Kidney epithelial cell (primary cell): ENCODE data around the gene VAMP2. TPM values are rescaled to one million over a fixed set of nuclear protein-coding genes. Genes with fewer than 3 reads are reported as not detected.

Experiments
- DNase-seq: peaks from one replicate; pipeline ENCODE4 v3.0.0-alpha.2; 2010; ENCODE audit warnings: low read depth
- H3K27me3 ChIP-seq: 2 replicates; pipeline ENCODE4 v1.6.0; 2011; ENCODE audit warnings: low read length; ENCODE audit not compliant: control insufficient read depth, insufficient read depth
- H3K36me3 ChIP-seq: 2 replicates; pipeline ENCODE4 v1.5.1; 2011; ENCODE audit warnings: low read length; ENCODE audit not compliant: control insufficient read depth, insufficient read depth
- H3K4me3 ChIP-seq: 2 replicates; pipeline ENCODE4 v1.5.1; 2011; ENCODE audit warnings: low read depth, mild to moderate bottlenecking, control low read depth, low read length
- CTCF ChIP-seq: IDR thresholded peaks from 2 replicates; pipeline ENCODE4 v1.5.1; 2011; ENCODE audit warnings: mild to moderate bottlenecking, moderate library complexity, low read length, control low read depth, inconsistent platforms; ENCODE audit not compliant: insufficient read depth, poor library complexity, severe bottlenecking
- total RNA-seq: library from RNA; depleted of rRNA; stranded (reverse); fragments of >200 nt; gene quantifications from 2 replicates; pipeline ENCODE4 v1.2.3, GENCODE V29; 2015

Gene VAMP2
- total RNA-seq, 1 donor from 2014 or later, result 7.0 TPM

- Histone ChIP-seq H3K36me3 (no peaks in the 10 kb centered on the region), H3K27me3 (no peaks in the 10 kb centered on the region), H3K4me3 (peak overlapping the region; percentile 29)
- TF ChIP-seq CTCF, result no peak
- DNase-seq, result peak; percentile 88
Measured at GRCh38 chr17:8192070-8192815, 29.5 kb upstream of the VAMP2 start.

DNA sequence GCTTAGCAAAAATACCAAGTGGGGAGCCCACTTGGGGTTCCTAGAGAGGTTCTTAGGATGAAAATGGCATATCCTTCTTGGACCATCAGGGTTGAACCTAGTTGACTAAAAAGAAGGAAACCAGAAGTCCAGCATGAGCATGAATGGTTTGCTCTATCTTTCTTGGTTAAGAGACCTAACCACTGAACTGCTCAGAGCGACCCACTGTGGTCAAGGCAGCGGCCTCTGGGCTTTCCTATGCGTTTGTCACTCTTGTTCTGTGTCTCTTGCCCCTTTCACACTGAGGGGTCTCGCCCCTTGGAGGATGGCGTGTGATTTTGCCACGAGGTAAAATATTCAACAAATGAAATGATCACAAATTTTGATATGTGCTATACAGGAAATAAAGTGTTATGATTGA is 27.8 kb upstream of the VAMP2 start:
- Histone ChIP-seq H3K27me3 (no peaks in the 10 kb centered on the region), H3K36me3 (no peaks in the 10 kb centered on the region), H3K4me3 (no peak overlapping the region)
- DNase-seq, result no peak
- no peak for TF ChIP-seq CTCF

DNA sequence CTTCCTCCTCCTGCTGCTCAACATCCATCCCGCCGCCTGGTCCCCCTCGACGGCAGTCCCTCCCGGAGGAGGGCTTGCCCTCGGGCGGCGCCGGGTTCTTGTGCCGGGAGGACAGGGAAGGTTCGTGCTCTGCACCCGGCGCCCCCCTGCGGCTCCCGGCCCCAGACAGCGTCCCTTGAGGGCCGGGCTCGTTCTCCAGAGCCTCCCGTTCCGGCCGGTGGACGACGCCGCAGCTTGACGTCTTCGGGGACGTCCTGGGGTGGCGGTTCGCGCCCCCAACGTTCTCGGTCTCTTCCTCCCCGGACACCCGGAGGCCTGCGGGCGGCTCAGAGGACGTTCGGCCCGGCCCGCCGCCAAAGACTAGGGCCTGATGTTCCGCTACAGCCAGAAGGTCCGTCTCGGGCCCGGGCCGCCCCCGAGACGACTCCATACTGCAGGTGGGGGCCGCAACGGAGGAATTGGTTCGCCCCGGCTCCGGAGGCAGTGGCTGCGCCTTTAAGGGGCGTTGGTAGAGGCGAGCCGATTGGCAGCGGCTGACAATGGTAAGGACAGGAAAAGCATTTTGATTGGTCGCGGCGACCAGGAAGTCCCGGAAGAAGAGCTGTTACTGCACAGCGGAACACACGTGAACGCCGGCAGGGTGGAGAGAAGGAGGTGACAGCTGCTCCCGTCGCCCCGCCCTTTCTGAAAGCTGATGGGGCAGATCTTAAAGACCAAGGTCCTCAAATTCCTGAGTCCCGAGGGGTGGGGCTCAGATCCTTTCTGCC is 27.1 kb upstream of the VAMP2 start, which contains the start of gene BORCS6:
TSS of gene BORCS6 (minus strand) at position 470 of the 767 bp plus-strand sequence. CDS start at position 430, 40 bp downstream.
- Histone ChIP-seq H3K36me3 (no peaks in the 10 kb centered on the region), H3K4me3 (peak within 1 kb of the TSS; percentile 78), H3K27me3 (no peaks in the 10 kb centered on the region)
- DNase-seq, result peak; percentile 95
- peak; percentile 24 for TF ChIP-seq CTCF

DNA sequence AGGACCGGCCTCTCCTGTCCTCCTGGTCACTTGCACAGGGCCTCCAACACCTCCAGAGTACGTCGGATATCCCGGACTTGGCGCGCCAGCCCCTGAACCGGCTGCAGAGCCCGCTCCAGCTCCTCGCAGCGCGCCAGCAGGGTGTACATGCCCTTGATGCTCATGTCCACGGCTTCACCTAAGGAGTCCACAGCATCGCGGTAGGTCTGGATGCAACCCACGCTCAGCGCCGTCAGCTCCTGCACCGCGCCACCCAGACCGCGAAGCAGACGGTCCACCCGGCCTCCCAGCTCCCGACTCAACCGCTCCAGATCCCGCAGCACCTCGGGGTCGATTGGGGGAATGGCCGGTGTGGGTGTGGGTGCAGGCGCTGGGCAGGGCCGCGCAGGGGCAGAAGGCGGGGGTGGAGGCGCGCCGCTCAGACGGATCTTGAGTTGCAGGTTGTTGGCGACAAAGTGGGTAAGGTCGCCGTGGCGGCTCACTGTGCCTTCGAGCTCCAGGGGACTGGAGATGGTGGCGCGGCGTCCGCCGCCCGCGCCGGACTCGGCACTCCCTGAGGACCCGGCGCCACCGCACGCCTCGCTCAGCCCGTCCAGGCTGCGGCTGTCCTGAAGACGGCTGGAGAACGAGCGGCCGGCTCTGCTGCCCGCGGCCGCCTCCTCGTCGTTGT is 26.4 kb upstream of the VAMP2 start:
- Histone ChIP-seq H3K4me3 (peak overlapping the region; percentile 78), H3K27me3 (no peaks in the 10 kb centered on the region), H3K36me3 (no peaks in the 10 kb centered on the region)
- no peak for DNase-seq
- TF ChIP-seq CTCF, result no peak

DNA sequence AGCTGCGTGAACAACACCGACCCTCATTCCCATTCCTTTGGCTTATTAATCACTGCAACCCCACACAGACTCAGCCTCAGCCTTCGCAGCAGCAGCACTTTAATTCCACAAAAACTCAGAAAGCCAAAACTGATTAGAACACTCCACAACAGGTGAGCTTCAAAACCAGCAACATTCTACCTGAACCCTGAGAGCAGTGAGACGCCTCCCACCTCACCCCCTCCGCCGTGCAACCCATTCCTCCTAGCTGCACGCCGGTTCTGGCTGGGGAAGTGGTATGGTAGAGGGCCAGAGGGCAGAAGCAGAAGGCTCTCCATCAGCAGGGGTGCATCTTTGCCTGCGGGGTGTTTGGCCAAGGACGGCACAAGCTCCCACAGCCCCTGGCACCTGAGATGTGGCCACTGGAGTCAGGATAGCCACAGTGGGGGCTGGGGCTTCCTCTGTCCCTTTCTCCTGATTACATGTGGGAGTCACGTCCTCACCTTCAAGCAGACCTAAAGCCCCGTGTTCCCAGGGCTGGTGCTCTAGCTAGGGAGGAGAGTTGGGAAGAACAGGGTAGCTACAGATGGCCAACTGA is 25.6 kb upstream of the VAMP2 start:
- no peaks in the 10 kb centered on the region for H3K27me3 ChIP-seq
- DNase-seq, result no peak
- H3K36me3 ChIP-seq, result no peaks in the 10 kb centered on the region
- no peak for TF ChIP-seq CTCF
- peak overlapping the region; percentile 78 for H3K4me3 ChIP-seq
